ENCODE measurements around the gene MAST4. TPM values are rescaled to one million over a fixed set of nuclear protein-coding genes. Genes with fewer than 3 reads are reported as not detected.

Gene MAST4
- total RNA-seq, 4 donors from 2014 or later: 8.2 to 203 (median 35.5) TPM

GRCh38 chr5:66617991-66618768 lies 22.0 kb downstream of the MAST4 start:
- H3K4me1 ChIP-seq: no peaks in the 10 kb centered on the region
- no peak for TF ChIP-seq POLR2A (IDR thresholded peaks at IDR 0.05)
- TF ChIP-seq, protein P1, sequence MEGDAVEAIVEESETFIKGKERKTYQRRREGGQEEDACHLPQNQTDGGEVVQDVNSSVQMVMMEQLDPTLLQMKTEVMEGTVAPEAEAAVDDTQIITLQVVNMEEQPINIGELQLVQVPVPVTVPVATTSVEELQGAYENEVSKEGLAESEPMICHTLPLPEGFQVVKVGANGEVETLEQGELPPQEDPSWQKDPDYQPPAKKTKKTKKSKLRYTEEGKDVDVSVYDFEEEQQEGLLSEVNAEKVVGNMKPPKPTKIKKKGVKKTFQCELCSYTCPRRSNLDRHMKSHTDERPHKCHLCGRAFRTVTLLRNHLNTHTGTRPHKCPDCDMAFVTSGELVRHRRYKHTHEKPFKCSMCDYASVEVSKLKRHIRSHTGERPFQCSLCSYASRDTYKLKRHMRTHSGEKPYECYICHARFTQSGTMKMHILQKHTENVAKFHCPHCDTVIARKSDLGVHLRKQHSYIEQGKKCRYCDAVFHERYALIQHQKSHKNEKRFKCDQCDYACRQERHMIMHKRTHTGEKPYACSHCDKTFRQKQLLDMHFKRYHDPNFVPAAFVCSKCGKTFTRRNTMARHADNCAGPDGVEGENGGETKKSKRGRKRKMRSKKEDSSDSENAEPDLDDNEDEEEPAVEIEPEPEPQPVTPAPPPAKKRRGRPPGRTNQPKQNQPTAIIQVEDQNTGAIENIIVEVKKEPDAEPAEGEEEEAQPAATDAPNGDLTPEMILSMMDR (IDR thresholded peaks at IDR 0.05): no peak
- no peak overlapping the region for H3K27ac ChIP-seq
- no peaks in the 10 kb centered on the region for H3K27me3 ChIP-seq
- no peak overlapping the region for H3K4me3 ChIP-seq
- no peak for DNase-seq
- no peaks in the 10 kb centered on the region for H3K36me3 ChIP-seq
- H3K9me3 ChIP-seq: no peaks in the 10 kb centered on the region
- intact Hi-C loops (cut with DNase I; ENCODE audit: low total_unique reads): no loop called here

DNA sequence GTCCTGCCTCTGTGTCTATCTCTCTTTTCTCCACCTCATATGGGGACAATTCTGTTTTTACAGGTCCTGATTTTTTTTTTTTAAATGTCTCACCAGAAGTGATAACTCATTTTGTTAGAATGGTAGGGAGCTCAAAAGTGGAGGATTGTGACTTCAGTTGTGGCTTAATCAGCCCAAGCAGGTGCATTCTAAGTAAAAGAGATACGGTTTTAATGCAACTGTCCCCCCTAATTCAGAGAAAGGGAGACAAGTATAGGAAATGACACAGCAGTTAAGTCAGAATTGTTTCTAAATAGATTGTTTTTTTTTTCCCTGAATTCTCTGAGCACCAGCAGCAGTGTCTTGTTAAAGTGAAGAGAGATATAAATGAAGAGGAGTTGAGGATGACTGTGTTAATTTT lies 24.5 kb downstream of the MAST4 start:
- no peak for DNase-seq

GRCh38 chr5:66621146-66621545 lies 25.0 kb downstream of the MAST4 start:
- no peak for DNase-seq
- no peaks in the 10 kb centered on the region for H3K27me3 ChIP-seq
- intact Hi-C loops (cut with DNase I; ENCODE audit: low total_unique reads): no loop called here
- no peak overlapping the region for H3K27ac ChIP-seq
- H3K4me3 ChIP-seq: no peak overlapping the region
- no peaks in the 10 kb centered on the region for H3K4me1 ChIP-seq
- no peaks in the 10 kb centered on the region for H3K9me3 ChIP-seq
- H3K36me3 ChIP-seq: no peaks in the 10 kb centered on the region
- TF ChIP-seq POLR2A (IDR thresholded peaks at IDR 0.05): no peak
- TF ChIP-seq, protein P1 (IDR thresholded peaks at IDR 0.05): no peak

More for the DNA sequence above, 24.5 kb downstream of the MAST4 start:
- no peak overlapping the region for H3K4me3 ChIP-seq
- intact Hi-C loops (cut with DNase I; ENCODE audit: low total_unique reads): no loop called here
- no peak overlapping the region for H3K27ac ChIP-seq
- no peak for TF ChIP-seq POLR2A (IDR thresholded peaks at IDR 0.05)
- TF ChIP-seq, protein P1 (IDR thresholded peaks at IDR 0.05): no peak
- no peaks in the 10 kb centered on the region for H3K36me3 ChIP-seq
- H3K4me1 ChIP-seq: no peaks in the 10 kb centered on the region
- H3K27me3 ChIP-seq: no peaks in the 10 kb centered on the region
- no peaks in the 10 kb centered on the region for H3K9me3 ChIP-seq

DNA sequence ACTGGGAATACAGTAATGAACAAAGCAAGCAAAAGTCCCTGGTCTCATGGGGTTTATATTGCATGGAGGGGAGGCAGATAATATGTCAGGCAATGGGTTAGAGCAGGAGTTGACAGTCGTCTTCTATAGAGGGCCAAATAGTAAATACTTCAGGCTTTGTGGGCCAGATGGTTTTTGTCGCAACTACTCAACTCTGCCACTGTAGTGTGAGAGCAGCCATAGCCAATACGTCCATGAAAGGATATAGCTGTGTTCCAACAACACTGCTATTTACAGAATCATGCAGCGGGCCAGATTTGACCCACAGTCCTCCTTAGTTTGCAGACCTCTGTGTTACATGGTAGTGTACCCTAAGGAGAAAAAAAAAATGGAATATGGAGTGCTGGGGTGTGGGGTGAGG lies 25.5 kb downstream of the MAST4 start:
- no peaks in the 10 kb centered on the region for H3K9me3 ChIP-seq
- TF ChIP-seq POLR2A (IDR thresholded peaks at IDR 0.05): no peak
- TF ChIP-seq, protein P1 (IDR thresholded peaks at IDR 0.05): no peak
- intact Hi-C loops (cut with DNase I; ENCODE audit: low total_unique reads): no loop called here

GRCh38 chr5:66628561-66628960 lies 32.4 kb downstream of the MAST4 start:
- TF ChIP-seq, protein P1 (IDR thresholded peaks at IDR 0.05): no peak
- TF ChIP-seq POLR2A (IDR thresholded peaks at IDR 0.05): no peak
- Histone ChIP-seq H3K4me3 (no peak overlapping the region), H3K4me1 (no peaks in the 10 kb centered on the region), H3K27me3 (no peaks in the 10 kb centered on the region), H3K9me3 (no peaks in the 10 kb centered on the region), H3K36me3 (no peaks in the 10 kb centered on the region), H3K27ac (no peak overlapping the region)
- DNase-seq: no peak
- intact Hi-C loops (cut with DNase I; ENCODE audit: low total_unique reads): no loop called here

More for the DNA sequence above, 25.5 kb downstream of the MAST4 start:
- Histone ChIP-seq H3K36me3 (no peaks in the 10 kb centered on the region), H3K4me1 (no peaks in the 10 kb centered on the region), H3K27ac (no peak overlapping the region), H3K27me3 (no peaks in the 10 kb centered on the region), H3K4me3 (no peak overlapping the region)
- DNase-seq: no peak

All from uterus (tissue), 4 donors.